Left ventricle myocardium superior (tissue), 1 donor: Measurements from ENCODE around the gene CHEK2. TPM values are rescaled to one million over a fixed set of nuclear protein-coding genes. Genes with fewer than 3 reads are reported as not detected.

Source experiments
- ATAC-seq: fragments of 200-7000 bp; cut with Tn5 transposase; one replicate; pipeline ENCODE4 v1.9.1; 2020; ENCODE audit warnings: mild to moderate bottlenecking, moderate library complexity
- DNase-seq: peaks from one replicate; pipeline ENCODE4 v3.0.0-alpha.2; 2020
- intact Hi-C: fragments of 100-400 bp; cut with micrococcal nuclease; formaldehyde crosslinking; loops from one replicate; pipeline ENCODE4 v1.11.0; 2022
- total RNA-seq: library from RNA; stranded (reverse); fragmentation: NEBNext Ultra II Directional; extraction: Animal tissue kit (Norgen Biotek cat#: 25700); gene quantifications from one replicate; pipeline ENCODE4 v1.2.1, GENCODE V29; 2021
- donor health status: DM: no; HTN: yes; CAD: no; lungs with severe emphysema.

CHEK2 gene
- total RNA-seq, 1 donor from 2014 or later, result 1.3 TPM

DNA sequence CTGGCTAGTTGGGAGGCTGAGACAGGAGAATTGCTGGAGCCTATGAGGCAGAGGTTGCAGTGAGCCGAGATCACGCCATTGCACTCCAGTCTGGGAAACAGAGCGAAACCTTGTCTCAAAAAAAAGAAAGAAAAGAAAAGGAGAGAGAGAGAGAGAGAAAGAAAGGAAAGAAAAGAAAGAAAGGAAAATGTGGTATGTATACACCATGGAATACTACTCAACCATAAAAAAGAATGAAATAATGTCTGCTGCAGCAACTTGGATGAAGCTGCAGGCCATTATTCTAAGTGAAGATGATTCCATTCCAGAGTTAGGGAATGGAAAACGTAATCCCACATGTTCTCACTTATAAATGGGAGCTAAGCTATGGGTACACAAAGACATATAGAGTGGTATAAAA lies 92.8 kb downstream of the CHEK2 start:
- no peak for ATAC-seq
- intact Hi-C loops, result no loop called here
- no peak for DNase-seq

DNA sequence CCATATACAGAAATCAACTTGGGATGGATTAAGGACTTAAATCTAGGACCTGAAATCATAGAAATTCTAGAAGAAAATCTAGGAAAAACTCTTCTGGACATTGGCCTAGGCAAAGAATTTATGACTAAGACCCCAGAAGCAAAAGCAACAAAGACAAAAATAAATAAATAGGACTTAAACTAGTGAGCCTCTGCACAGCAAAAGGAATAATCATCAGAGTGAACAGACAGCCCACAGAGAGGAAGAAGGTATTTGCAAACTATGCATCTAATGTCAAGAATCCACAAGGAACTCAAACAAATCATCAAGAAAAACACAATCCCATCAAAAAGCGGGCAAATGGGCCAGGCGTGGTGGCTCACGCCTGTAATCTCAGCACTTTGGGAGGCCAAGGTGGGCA lies 94.4 kb downstream of the CHEK2 start:
- DNase-seq (no peak), ATAC-seq (no peak)
- intact Hi-C loops, result no loop called here

DNA sequence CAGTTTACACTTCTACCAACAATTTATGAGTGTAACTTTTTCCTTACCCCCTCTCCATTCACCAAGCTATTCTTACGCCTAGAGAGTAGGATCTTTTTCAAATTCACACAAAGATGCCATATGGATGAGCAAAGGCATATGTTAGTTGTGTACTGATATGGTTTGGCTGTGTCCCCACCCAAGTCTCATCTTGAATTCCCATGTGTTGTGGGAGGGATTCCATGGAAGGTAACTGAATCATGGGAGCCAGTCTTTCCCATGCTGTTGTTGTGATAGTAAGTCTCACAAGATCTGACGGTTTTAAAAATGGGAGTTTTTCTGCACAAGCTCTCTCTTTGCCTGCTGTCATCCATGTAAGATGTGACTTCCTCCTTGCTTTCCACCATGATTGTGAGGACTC lies 102.3 kb downstream of the CHEK2 start:
- DNase-seq (no peak), ATAC-seq (no peak)

More for the DNA sequence above, 102.3 kb downstream of the CHEK2 start:
- intact Hi-C loops, result no loop called here

Other genes starting within 250 kb of the CHEK2 start
- gene TTC28, start 62.0 kb downstream of the CHEK2 start, total RNA-seq, result 17.0 TPM
- gene HSCB, start 219 bp upstream of the CHEK2 start, total RNA-seq, result 11.1 TPM
- gene CCDC117, start 30.9 kb upstream of the CHEK2 start, total RNA-seq, result 13.2 TPM
- 73.7 TPM for gene XBP1, start 58.7 kb upstream of the CHEK2 start, total RNA-seq
- 6.9 TPM for gene ZNRF3, start 141.8 kb upstream of the CHEK2 start, total RNA-seq